Measurements from ENCODE around the gene ZC2HC1C.

DNA sequence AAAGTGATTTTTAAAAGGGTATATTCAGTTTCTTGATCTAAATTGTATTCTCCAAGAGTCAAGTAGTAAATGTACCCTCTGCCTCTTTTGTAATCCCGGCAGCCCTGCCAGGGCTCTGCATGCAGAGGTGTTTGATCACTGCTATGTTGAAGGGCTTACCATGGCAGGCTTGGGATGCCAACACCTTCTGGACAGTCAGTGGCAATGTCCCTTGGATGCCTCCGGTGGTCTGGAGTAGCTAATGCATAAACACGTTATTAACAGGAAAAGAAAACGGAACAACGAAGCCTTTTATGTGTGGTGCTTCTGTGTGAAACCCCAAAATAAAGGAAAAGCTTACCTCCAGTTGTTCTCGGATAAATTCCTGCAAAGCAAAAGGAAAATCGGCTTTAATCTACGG lies 46.8 kb upstream of the ZC2HC1C start:
- TF ChIP-seq, protein P1, sequence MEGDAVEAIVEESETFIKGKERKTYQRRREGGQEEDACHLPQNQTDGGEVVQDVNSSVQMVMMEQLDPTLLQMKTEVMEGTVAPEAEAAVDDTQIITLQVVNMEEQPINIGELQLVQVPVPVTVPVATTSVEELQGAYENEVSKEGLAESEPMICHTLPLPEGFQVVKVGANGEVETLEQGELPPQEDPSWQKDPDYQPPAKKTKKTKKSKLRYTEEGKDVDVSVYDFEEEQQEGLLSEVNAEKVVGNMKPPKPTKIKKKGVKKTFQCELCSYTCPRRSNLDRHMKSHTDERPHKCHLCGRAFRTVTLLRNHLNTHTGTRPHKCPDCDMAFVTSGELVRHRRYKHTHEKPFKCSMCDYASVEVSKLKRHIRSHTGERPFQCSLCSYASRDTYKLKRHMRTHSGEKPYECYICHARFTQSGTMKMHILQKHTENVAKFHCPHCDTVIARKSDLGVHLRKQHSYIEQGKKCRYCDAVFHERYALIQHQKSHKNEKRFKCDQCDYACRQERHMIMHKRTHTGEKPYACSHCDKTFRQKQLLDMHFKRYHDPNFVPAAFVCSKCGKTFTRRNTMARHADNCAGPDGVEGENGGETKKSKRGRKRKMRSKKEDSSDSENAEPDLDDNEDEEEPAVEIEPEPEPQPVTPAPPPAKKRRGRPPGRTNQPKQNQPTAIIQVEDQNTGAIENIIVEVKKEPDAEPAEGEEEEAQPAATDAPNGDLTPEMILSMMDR (IDR thresholded peaks at IDR 0.05): peak; percentile 61
- TF ChIP-seq TCF7L2 (IDR thresholded peaks at IDR 0.05; ENCODE audit: low read depth, low read length) (no peak), REST (IDR thresholded peaks at IDR 0.05; ENCODE audit: insufficient read depth in 1 of 2, low read depth in 2 of 2, low read length in 1 of 2) (no peak), POLR2AphosphoS5 (IDR thresholded peaks at IDR 0.05; ENCODE audit: low read depth, low read length) (no peak), SIN3A (IDR thresholded peaks at IDR 0.05; ENCODE audit: borderline replicate concordance, insufficient read depth, low read depth, low read length) (no peak)

All from Panc1 (cell line).